Astrocyte of the spinal cord (primary cell): ENCODE data around the gene GPLD1.
A peak's percentile ranks its signal among the peaks of the same experiment; 100 is the strongest.

ENCODE experiments used
- DNase-seq: peaks from one replicate; pipeline ENCODE4 v3.0.0; 2011; ENCODE audit warnings: low read depth, low spot score
- H3K4me3 ChIP-seq: 2 replicates; pipeline ENCODE4 v1.5.1; 2011; ENCODE audit warnings: low read depth, mild to moderate bottlenecking, low read length, moderate library complexity
- in situ Hi-C: cut with HindIII; loops from 2 replicates; pipeline ENCODE4 v1.10.0; 2017; ENCODE audit warnings: low sequenced_read_pairs
- TF ChIP-seq, protein P1 (sequence below): IDR thresholded peaks from 2 replicates; pipeline ENCODE4 v1.5.1; 2012; ENCODE audit warnings: low read depth, mild to moderate bottlenecking, low read length, inconsistent platforms

GPLD1 gene

DNA sequence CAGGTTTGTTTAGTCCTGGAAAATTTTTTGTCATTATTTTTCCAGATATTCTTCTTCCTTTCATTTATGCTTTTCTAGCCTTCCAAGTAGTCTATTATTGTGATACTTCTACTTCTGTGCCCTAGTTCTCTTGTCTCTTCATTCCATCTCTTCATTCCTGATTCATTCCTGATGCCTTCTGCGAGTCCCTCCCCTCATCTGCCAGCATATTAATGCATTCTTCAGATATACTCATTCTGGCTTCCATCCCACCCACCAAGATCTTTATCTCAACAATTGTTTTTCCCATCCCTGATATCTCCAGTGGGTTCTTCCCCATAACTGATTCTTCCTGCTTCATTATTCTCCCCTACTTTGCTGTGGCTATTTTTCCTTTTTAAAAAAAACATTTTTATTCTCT lies 40.6 kb upstream of the GPLD1 start:
- in situ Hi-C loops = no loop called here
- no peak overlapping the region for H3K4me3 ChIP-seq
- TF ChIP-seq, protein P1, sequence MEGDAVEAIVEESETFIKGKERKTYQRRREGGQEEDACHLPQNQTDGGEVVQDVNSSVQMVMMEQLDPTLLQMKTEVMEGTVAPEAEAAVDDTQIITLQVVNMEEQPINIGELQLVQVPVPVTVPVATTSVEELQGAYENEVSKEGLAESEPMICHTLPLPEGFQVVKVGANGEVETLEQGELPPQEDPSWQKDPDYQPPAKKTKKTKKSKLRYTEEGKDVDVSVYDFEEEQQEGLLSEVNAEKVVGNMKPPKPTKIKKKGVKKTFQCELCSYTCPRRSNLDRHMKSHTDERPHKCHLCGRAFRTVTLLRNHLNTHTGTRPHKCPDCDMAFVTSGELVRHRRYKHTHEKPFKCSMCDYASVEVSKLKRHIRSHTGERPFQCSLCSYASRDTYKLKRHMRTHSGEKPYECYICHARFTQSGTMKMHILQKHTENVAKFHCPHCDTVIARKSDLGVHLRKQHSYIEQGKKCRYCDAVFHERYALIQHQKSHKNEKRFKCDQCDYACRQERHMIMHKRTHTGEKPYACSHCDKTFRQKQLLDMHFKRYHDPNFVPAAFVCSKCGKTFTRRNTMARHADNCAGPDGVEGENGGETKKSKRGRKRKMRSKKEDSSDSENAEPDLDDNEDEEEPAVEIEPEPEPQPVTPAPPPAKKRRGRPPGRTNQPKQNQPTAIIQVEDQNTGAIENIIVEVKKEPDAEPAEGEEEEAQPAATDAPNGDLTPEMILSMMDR = no peak
- DNase-seq = no peak

DNA sequence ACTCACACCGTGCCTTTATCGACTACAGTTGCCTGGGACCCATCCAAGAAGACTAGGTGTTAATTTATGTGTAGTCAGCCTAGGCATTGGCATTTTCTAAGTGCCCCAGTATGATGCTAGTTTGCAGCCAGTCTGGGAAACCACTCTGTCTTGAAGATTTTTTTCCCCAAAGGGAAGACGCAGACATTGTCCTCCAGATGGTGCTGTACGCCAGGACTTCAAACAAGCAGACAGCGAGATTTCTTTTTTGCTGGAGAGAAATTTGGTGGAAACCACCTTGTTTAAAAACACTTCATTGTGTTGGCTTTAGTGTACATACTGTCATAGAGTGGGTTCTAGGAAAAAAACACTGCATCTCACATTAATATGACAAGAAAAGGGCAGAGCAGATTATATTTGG lies 35.4 kb upstream of the GPLD1 start:
- in situ Hi-C loops = no loop called here
- peak; percentile 59 for DNase-seq
- TF ChIP-seq, protein P1 = peak; percentile 60
- H3K4me3 ChIP-seq = no peak overlapping the region

DNA sequence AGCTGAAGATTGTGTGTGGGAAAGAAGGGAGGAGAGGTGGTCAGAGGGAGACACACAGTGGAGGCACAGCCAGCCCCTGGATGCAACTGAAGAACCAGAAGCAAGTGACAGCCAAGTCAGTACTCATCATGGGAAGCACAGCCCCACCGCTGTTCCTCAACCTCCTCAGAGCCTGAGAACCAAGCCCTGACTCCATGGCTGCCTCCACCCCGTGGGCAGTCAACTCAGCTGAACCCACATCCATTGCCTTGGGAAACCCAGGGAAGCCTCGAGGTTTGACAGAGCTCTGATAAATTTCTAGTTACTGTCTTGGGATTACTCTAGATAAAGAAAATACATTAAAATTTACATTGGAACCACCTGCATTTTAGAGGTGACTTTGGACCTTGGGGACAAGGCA lies 35.0 kb upstream of the GPLD1 start:
- TF ChIP-seq, protein P1 = no peak
- H3K4me3 ChIP-seq = no peak overlapping the region
- in situ Hi-C loops = no loop called here
- DNase-seq = no peak

DNA sequence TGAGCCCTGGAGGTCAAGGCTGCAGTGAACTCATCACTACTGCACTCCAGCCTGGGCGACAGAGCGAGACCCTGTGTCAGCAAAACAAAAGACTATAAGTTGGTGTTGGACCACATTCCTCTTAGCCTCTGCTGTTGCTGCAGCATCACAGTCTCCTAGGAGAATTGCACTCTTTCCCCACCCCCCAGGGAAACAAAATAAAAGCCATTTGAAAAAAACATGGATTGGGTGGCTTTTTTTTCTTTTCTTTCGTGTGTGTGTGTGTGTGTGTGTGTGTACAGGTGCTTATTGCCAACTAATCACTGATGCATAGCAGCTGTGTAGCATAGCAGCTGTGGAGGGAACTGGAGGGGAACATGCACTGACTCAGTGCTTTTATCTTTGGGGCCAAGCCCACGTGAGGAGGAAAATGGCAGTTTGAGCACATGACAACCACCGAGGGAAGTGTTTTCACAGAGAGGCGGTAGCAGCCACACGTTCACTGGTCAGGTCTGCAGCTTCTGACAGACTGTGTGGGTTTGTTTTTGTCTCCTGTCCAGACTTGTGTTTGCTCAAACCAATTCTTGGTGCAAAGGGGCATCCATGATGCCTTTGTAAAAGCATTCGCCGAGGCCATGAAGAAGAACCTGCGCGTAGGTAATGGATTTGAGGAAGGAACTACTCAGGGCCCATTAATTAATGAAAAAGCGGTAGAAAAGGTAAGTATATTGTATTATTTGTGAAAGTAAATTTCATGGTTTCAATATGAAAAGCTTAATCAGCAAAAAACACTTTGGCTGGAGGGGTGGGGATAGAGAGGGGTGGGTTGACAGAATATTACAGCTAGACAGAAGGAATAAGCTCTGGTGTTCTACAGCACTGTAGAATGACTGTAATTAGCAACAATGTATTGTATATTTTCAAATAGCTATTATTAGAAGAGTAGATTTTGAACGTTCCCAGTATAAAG lies 33.1 kb upstream of the GPLD1 start:
- TF ChIP-seq, protein P1 = no peak
- in situ Hi-C loops = no loop called here
- DNase-seq = no peak
- no peak overlapping the region for H3K4me3 ChIP-seq

DNA sequence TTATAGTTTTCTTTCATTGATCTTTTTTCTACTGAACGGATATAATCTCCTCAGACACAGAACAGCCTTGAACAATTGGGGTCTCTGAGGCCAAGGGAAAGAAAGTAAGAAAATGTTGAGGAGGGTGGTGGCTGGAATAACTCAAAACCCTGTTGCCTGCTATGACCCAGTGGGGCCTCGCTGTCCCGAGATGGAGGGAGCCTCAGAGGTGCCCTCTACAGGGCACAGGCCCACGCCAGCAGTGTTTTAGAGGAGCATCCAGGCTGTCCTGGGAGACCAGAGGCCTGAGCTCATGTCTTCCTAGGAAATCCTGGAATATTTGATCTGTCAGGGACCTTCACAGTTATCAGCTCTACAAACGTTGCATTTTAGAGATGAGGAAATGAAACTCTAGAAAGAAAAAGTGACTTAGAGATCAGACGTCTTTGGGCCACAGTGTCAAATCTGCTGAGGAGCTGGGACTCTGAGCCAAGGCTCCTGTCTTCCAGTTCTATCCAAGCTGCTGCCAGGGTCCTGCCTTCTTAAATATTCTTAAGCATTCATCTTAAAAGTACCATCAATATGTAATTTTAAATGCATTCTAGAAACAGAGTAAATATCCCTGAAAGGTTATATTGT lies 31.7 kb upstream of the GPLD1 start:
- DNase-seq = peak; percentile 28

More for the DNA sequence above, 31.7 kb upstream of the GPLD1 start:
- in situ Hi-C loops = no loop called here
- TF ChIP-seq, protein P1 = peak; percentile 86
- no peak overlapping the region for H3K4me3 ChIP-seq
